Measurements from ENCODE around the gene KANK2. TPM values are rescaled to one million over a fixed set of nuclear protein-coding genes. Genes with fewer than 3 reads are reported as not detected.

The KANK2 gene
- total and polyA plus RNA-seq, 2 of the 13 experiments (the other 11 are each of a cell fraction or from before 2014, with no cell fraction given), result 5.7 to 12.9 TPM

DNA sequence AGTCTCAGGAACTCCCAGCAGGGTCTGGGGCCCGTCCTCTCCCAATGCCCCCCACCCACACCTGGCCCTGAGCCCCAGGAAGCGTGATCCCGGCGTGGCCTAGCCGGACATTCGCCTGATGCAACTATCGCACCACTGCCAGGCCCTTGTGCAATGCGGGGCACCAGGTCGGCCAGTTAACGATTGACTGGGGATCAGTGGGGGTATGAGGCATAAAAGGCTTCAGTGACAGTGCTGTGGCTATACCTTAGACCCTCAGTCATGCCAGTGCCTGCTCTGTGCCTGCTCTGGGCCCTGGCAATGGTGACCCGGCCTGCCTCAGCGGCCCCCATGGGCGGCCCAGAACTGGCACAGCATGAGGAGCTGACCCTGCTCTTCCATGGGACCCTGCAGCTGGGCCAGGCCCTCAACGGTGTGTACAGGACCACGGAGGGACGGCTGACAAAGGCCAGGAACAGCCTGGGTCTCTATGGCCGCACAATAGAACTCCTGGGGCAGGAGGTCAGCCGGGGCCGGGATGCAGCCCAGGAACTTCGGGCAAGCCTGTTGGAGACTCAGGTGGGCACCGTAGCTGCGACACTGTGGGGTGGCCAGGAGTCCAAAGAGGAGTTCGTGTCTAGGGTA is 42.1 kb upstream of the KANK2 start, which contains the start of gene ANGPTL8 (continued):
- TF ChIP-seq, protein P1, sequence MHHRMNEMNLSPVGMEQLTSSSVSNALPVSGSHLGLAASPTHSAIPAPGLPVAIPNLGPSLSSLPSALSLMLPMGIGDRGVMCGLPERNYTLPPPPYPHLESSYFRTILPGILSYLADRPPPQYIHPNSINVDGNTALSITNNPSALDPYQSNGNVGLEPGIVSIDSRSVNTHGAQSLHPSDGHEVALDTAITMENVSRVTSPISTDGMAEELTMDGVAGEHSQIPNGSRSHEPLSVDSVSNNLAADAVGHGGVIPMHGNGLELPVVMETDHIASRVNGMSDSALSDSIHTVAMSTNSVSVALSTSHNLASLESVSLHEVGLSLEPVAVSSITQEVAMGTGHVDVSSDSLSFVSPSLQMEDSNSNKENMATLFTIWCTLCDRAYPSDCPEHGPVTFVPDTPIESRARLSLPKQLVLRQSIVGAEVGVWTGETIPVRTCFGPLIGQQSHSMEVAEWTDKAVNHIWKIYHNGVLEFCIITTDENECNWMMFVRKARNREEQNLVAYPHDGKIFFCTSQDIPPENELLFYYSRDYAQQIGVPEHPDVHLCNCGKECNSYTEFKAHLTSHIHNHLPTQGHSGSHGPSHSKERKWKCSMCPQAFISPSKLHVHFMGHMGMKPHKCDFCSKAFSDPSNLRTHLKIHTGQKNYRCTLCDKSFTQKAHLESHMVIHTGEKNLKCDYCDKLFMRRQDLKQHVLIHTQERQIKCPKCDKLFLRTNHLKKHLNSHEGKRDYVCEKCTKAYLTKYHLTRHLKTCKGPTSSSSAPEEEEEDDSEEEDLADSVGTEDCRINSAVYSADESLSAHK (CRISPR knock-in tag; IDR thresholded peaks at IDR 0.05; ENCODE audit: borderline replicate concordance), result no peak
- TF ChIP-seq ZNF260 (CRISPR knock-in tag; IDR thresholded peaks at IDR 0.05; ENCODE audit: borderline replicate concordance, low read depth) (no peak), ZNF557 (CRISPR knock-in tag; IDR thresholded peaks at IDR 0.05) (no peak), MXD3 (CRISPR knock-in tag; IDR thresholded peaks at IDR 0.05) (peak; percentile 83; the same call in 1 of the 2 replicates), AGO2 (optimal IDR thresholded peaks at IDR 0.05; ENCODE audit: low read depth, low read length) (peak; percentile 89), NCOA2 (CRISPR knock-in tag; IDR thresholded peaks at IDR 0.05) (peak; percentile 96), HNRNPUL1 (IDR thresholded peaks at IDR 0.05; ENCODE audit: low read depth, low read length) (no peak), ZNF777 (CRISPR knock-in tag; IDR thresholded peaks at IDR 0.05) (peak; percentile 56; the same call in 1 of the 2 replicates), ZNF746 (CRISPR knock-in tag; IDR thresholded peaks at IDR 0.05) (peak; percentile 96), ZNF335 (CRISPR knock-in tag; IDR thresholded peaks at IDR 0.05) (peak; percentile 76; the same call in 1 of the 2 replicates), HOXA7 (CRISPR knock-in tag; IDR thresholded peaks at IDR 0.05) (0 out of 2 replicates have a peak, but pooled peaks have one; percentile 29), IKZF1 (IDR thresholded peaks at IDR 0.05) (no peak), ZNF207 (IDR thresholded peaks at IDR 0.05; ENCODE audit: borderline replicate concordance) (no peak), CEBPB (IDR thresholded peaks at IDR 0.05; ENCODE audit: borderline replicate concordance, low read depth, low read length) (peak; percentile 100), ATF3 (CRISPR knock-in tag; IDR thresholded peaks at IDR 0.05) (peak; percentile 81), TRIM24 (CRISPR knock-in tag; IDR thresholded peaks at IDR 0.05) (peak; percentile 76; the same call in 1 of the 2 replicates), HMGXB4 (CRISPR knock-in tag; IDR thresholded peaks at IDR 0.05; ENCODE audit: borderline replicate concordance in 1 of 2, low read depth in 1 of 2) (peak; percentile 71 to 77; a peak in 2 of 4 replicates), SMARCE1 (IDR thresholded peaks at IDR 0.05; ENCODE audit: borderline replicate concordance) (no peak), AHR (CRISPR knock-in tag; IDR thresholded peaks at IDR 0.05) (peak; percentile 79), ZSCAN5A (CRISPR knock-in tag; IDR thresholded peaks at IDR 0.05; ENCODE audit: borderline replicate concordance) (0 out of 2 replicates have a peak, but pooled peaks have one; percentile 13), NRL (CRISPR knock-in tag; IDR thresholded peaks at IDR 0.05; ENCODE audit: borderline replicate concordance) (peak; percentile 85; the same call in 1 of the 2 replicates), PRPF4 (IDR thresholded peaks at IDR 0.05; ENCODE audit: low read depth, low read length, poor library complexity, severe bottlenecking) (no peak), TBX2 (CRISPR knock-in tag; IDR thresholded peaks at IDR 0.05; ENCODE audit: borderline replicate concordance) (peak; percentile 95), ARNT (IDR thresholded peaks at IDR 0.05) (no peak), RFX3 (CRISPR knock-in tag; IDR thresholded peaks at IDR 0.05) (peak; percentile 38)

Data from HepG2 (cell line).